Measurements from ENCODE around the gene STYXL1.

Gene STYXL1

DNA sequence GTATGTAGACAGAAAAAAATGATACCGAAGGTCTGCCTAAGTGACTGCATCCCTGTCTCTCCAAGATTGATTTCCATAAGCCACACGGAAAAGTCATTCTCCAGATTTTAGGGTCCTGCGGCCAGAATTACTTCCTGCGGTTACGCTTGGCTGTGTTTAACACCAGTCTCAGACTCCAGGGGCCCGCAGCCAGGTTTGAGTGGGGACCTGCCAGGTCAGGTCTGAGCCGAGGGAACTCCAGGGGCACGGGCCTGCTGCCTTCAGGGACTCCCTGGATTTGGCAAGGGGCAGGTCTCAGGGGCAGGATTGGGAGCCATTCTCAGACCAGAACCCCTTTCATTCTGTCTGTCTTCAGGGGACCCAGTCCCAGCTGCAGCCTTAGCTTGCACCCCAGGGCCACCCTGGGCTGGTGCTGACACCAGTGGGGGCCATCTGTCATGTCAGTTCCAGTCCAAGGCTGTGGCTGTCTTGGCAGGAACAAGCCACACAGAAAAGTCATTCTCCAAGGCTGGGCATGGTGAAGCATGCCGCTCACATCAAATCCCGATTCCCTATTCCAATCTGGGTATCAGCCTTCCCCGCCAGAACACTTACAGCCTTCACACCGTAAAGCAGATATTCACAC is 92.4 kb downstream of the STYXL1 start:
- Histone ChIP-seq H3K79me2 (ENCODE audit: insufficient read depth, low read length) (no peaks in the 10 kb centered on the region), H3K27me3 (ENCODE audit: insufficient read depth, low read length, poor library complexity) (no peaks in the 10 kb centered on the region), H3K4me2 (ENCODE audit: insufficient read depth, low read length) (no peak overlapping the region), H3K36me3 (ENCODE audit: insufficient read depth, low read length) (peaks cover 14% of the 10 kb centered on the region; the same call in 1 of the 2 replicates), H3K9ac (ENCODE audit: low read depth, low read length) (no peak overlapping the region), H3K4me1 (ENCODE audit: insufficient read depth, low read length) (no peaks in the 10 kb centered on the region), H3K4me3 (ENCODE audit: low read depth in 1 of 2, low read length in 2 of 2) (no peak overlapping the region), H2AFZ (ENCODE audit: low read depth, low read length) (no peak overlapping the region), H4K20me1 (ENCODE audit: insufficient read depth, low read length) (no peaks in the 10 kb centered on the region), H3K27ac (ENCODE audit: low read length) (no peak overlapping the region), H3K9me3 (ENCODE audit: insufficient read depth, low read length, severe bottlenecking) (no peaks in the 10 kb centered on the region)
- ATAC-seq (ENCODE audit: insufficient read depth, low read depth) (no peak), DNase-seq (no peak)
- no peak for TF ChIP-seq EZH2 (IDR thresholded peaks at IDR 0.05; ENCODE audit: borderline replicate concordance, low read depth, low read length, severe bottlenecking)
- TF ChIP-seq, protein P1, sequence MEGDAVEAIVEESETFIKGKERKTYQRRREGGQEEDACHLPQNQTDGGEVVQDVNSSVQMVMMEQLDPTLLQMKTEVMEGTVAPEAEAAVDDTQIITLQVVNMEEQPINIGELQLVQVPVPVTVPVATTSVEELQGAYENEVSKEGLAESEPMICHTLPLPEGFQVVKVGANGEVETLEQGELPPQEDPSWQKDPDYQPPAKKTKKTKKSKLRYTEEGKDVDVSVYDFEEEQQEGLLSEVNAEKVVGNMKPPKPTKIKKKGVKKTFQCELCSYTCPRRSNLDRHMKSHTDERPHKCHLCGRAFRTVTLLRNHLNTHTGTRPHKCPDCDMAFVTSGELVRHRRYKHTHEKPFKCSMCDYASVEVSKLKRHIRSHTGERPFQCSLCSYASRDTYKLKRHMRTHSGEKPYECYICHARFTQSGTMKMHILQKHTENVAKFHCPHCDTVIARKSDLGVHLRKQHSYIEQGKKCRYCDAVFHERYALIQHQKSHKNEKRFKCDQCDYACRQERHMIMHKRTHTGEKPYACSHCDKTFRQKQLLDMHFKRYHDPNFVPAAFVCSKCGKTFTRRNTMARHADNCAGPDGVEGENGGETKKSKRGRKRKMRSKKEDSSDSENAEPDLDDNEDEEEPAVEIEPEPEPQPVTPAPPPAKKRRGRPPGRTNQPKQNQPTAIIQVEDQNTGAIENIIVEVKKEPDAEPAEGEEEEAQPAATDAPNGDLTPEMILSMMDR (IDR thresholded peaks at IDR 0.05; ENCODE audit: borderline replicate concordance, extremely low read depth, low read length, poor library complexity, severe bottlenecking): no peak

DNA sequence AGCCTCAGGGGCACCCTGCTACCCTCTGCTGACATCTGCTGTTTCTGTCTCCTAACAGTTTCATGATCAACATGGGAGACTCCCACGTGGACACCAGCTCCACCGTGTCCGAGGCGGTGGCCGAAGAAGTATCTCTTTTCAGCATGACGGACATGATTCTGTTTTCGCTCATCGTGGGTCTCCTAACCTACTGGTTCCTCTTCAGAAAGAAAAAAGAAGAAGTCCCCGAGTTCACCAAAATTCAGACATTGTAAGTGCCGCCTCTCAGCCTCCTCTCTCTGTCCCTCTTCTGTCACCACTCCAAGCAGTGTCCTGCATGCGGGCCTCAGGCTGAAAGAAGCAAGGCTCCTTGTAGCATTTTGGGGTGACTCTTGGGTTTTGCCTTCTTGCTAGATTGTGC is 93.9 kb downstream of the STYXL1 start:
- Histone ChIP-seq H3K4me2 (ENCODE audit: insufficient read depth, low read length) (no peak overlapping the region), H3K36me3 (ENCODE audit: insufficient read depth, low read length) (peaks cover 14% of the 10 kb centered on the region; the same call in 1 of the 2 replicates), H3K9ac (ENCODE audit: low read depth, low read length) (no peak overlapping the region), H3K79me2 (ENCODE audit: insufficient read depth, low read length) (no peaks in the 10 kb centered on the region), H3K4me1 (ENCODE audit: insufficient read depth, low read length) (no peaks in the 10 kb centered on the region), H3K27me3 (ENCODE audit: insufficient read depth, low read length, poor library complexity) (no peaks in the 10 kb centered on the region), H3K9me3 (ENCODE audit: insufficient read depth, low read length, severe bottlenecking) (no peaks in the 10 kb centered on the region), H3K4me3 (ENCODE audit: low read depth in 1 of 2, low read length in 2 of 2) (no peak overlapping the region), H3K27ac (ENCODE audit: low read length) (no peak overlapping the region), H2AFZ (ENCODE audit: low read depth, low read length) (no peak overlapping the region), H4K20me1 (ENCODE audit: insufficient read depth, low read length) (peaks cover 4% of the 10 kb centered on the region; the same call in 1 of the 2 replicates)
- no peak for ATAC-seq (ENCODE audit: insufficient read depth, low read depth)
- no peak for DNase-seq
- TF ChIP-seq, protein P1 (IDR thresholded peaks at IDR 0.05; ENCODE audit: borderline replicate concordance, extremely low read depth, low read length, poor library complexity, severe bottlenecking): no peak
- no peak for TF ChIP-seq EZH2 (IDR thresholded peaks at IDR 0.05; ENCODE audit: borderline replicate concordance, low read depth, low read length, severe bottlenecking)

DNA sequence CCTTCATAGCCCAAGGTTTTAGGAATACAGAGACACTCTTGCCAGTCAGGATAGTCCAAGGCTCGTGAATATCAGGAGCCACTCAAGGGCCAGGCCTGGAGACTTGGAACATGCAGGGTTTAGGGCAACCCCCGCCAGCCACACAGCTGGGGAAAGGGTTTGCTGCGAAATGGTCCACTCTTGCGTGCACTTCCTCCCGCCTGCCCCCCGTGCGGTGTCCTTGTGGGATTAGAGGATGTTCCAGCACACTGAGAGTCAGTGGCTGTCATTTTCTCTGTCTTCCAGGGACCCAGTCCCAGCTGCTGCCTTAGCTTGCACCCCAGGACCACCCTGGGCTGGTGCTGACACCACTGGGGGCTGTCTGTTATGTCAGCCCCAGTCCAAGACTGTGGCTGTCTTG is 94.4 kb downstream of the STYXL1 start:
- H2AFZ ChIP-seq (ENCODE audit: low read depth, low read length): no peak overlapping the region
- peaks cover 4% of the 10 kb centered on the region; the same call in 1 of the 2 replicates for H4K20me1 ChIP-seq (ENCODE audit: insufficient read depth, low read length)
- peaks cover 14% of the 10 kb centered on the region; the same call in 1 of the 2 replicates for H3K36me3 ChIP-seq (ENCODE audit: insufficient read depth, low read length)
- no peak for DNase-seq
- H3K9ac ChIP-seq (ENCODE audit: low read depth, low read length): no peak overlapping the region
- H3K9me3 ChIP-seq (ENCODE audit: insufficient read depth, low read length, severe bottlenecking): no peaks in the 10 kb centered on the region
- no peaks in the 10 kb centered on the region for H3K27me3 ChIP-seq (ENCODE audit: insufficient read depth, low read length, poor library complexity)
- no peaks in the 10 kb centered on the region for H3K4me1 ChIP-seq (ENCODE audit: insufficient read depth, low read length)
- H3K27ac ChIP-seq (ENCODE audit: low read length): no peak overlapping the region
- no peak overlapping the region for H3K4me2 ChIP-seq (ENCODE audit: insufficient read depth, low read length)
- ATAC-seq (ENCODE audit: insufficient read depth, low read depth): no peak
- no peaks in the 10 kb centered on the region for H3K79me2 ChIP-seq (ENCODE audit: insufficient read depth, low read length)
- H3K4me3 ChIP-seq (ENCODE audit: low read depth in 1 of 2, low read length in 2 of 2): no peak overlapping the region
- no peak for TF ChIP-seq EZH2 (IDR thresholded peaks at IDR 0.05; ENCODE audit: borderline replicate concordance, low read depth, low read length, severe bottlenecking)
- TF ChIP-seq, protein P1 (IDR thresholded peaks at IDR 0.05; ENCODE audit: borderline replicate concordance, extremely low read depth, low read length, poor library complexity, severe bottlenecking): no peak
